Thymus (tissue), 14 donors: ENCODE data around the gene CXCR2. TPM values are rescaled to one million over a fixed set of nuclear protein-coding genes. Genes with fewer than 3 reads are reported as not detected.

Source experiments
- DNase-seq, 9 donors: peaks; one replicate each; pipeline ENCODE4 v3.0.0-alpha.2; 2013; ENCODE audit warnings: low spot score in 9 of 9, low read depth in 6 of 9, missing footprints in 1 of 9
- H3K27ac ChIP-seq, 2 donors: one replicate each; pipeline ENCODE4 v1.5.1; 2013; ENCODE audit warnings: control low read depth in 1 of 2, low read depth in 1 of 2, low read length in 1 of 2, mild to moderate bottlenecking in 1 of 2, moderate library complexity in 1 of 2
- H3K27me3 ChIP-seq, 2 donors: one replicate each; pipeline ENCODE4 v1.5.1; 2013; ENCODE audit warnings: low read length in 1 of 2; ENCODE audit not compliant: control insufficient read depth in 2 of 2, insufficient read depth in 1 of 2
- H3K36me3 ChIP-seq, 2 donors: one replicate each; pipeline ENCODE4 v1.5.1; 2013; ENCODE audit warnings: low read length in 1 of 2, mild to moderate bottlenecking in 1 of 2, moderate library complexity in 1 of 2; ENCODE audit not compliant: control insufficient read depth in 2 of 2, insufficient read depth in 2 of 2
- H3K4me1 ChIP-seq, 2 donors: one replicate each; pipeline ENCODE4 v1.5.1; 2013; ENCODE audit warnings: low read length in 2 of 2; ENCODE audit not compliant: control insufficient read depth in 2 of 2, insufficient read depth in 2 of 2
- H3K4me3 ChIP-seq, 2 donors: one replicate each; pipeline ENCODE4 v1.5.1; 2013; ENCODE audit warnings: low read length in 2 of 2, control low read depth in 1 of 2, mild to moderate bottlenecking in 1 of 2
- H3K9me3 ChIP-seq, 2 donors: one replicate each; pipeline ENCODE4 v1.5.1; 2013; ENCODE audit warnings: low read length in 1 of 2, mild to moderate bottlenecking in 1 of 2; ENCODE audit not compliant: control insufficient read depth in 2 of 2, insufficient read depth in 1 of 2
- WGBS: extraction: QIAGEN DNeasy Blood & Tissue Kit; methylation state at CpG from one replicate; pipeline ENCODE4 v1.1.7; 2013; 5-methylcytosine and 5-hydroxymethylcytosine counted together
- long read RNA-seq, 10 donors: transcript quantifications; one replicate each; lab custom pipeline, GENCODE V29; 2026
- polyA plus RNA-seq: library from polyadenylated mRNA; stranded (reverse); fragments of 200-250 nt; gene quantifications from one replicate; pipeline ENCODE4 v1.2.3, GENCODE V29; 2013
- total RNA-seq: library from RNA; stranded (reverse); fragments of 120-200 nt; gene quantifications from one replicate; pipeline ENCODE4 v1.2.4, GENCODE V29; 2013
- donor health status: healthy.

The CXCR2 gene
- total RNA-seq, result 0.38 TPM
- polyA plus RNA-seq, result 0.57 TPM
- long read RNA-seq, donor 1, result 0 reads
- long read RNA-seq, donor 2, result 0 reads
- long read RNA-seq, donor 3, result 0 reads
- long read RNA-seq, donor 4, result 0 reads
- long read RNA-seq, donor 5, result 0 reads
- long read RNA-seq, donor 6, result 0 reads
- long read RNA-seq, donor 7, result 0 reads
- long read RNA-seq, donor 8, result 0 reads
- long read RNA-seq, donor 9, partial matches to known transcripts, result 0 of 1 reads
- long read RNA-seq, donor 9, other reads (novel, unspliced or antisense), result 0 of 1 reads
- long read RNA-seq, donor 10, result 0 reads

DNA sequence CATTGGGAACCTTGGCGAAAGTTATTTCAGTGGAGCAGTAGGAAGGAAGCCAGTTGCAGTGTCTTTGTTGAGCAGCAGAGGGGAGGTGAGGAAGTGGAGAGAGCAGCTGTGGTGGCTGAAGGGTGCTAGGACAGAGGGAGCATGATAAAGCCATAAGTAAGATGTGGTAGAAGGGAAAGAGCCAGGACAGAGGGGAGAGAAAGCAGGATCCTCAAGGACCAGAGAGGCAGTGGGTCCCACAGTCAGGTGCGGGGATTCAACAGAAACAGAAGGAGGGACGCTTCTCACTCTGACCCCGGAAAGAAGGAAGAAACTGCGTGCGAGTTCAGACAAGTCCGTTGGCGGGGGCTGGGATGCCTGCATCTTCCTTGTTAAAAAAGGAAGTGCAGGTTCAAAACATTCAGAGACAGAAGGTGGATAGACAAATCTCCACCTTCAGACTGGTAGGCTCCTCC is at the start of gene CXCR2:
TSS of gene CXCR2 (plus strand) at position 403 of the 455 bp plus-strand sequence. CDS start 8,774 bp downstream, outside the sequence.
- no peaks in the 10 kb centered on the region for H3K27me3 ChIP-seq
- no peak within 1 kb of the TSS for H3K27ac ChIP-seq
- WGBS, result 15% methylated on average over 8 of the region's 8 CpGs
- DNase-seq, result peak in 4 of 9 donors; percentile 3 to 24 (median 12)
- no peaks in the 10 kb centered on the region for H3K36me3 ChIP-seq
- peaks cover 0 to 9% of the 10 kb centered on the region in 2 donors for H3K4me1 ChIP-seq
- H3K4me3 ChIP-seq, result no peak within 1 kb of the TSS
- H3K9me3 ChIP-seq, result no peaks in the 10 kb centered on the region

DNA sequence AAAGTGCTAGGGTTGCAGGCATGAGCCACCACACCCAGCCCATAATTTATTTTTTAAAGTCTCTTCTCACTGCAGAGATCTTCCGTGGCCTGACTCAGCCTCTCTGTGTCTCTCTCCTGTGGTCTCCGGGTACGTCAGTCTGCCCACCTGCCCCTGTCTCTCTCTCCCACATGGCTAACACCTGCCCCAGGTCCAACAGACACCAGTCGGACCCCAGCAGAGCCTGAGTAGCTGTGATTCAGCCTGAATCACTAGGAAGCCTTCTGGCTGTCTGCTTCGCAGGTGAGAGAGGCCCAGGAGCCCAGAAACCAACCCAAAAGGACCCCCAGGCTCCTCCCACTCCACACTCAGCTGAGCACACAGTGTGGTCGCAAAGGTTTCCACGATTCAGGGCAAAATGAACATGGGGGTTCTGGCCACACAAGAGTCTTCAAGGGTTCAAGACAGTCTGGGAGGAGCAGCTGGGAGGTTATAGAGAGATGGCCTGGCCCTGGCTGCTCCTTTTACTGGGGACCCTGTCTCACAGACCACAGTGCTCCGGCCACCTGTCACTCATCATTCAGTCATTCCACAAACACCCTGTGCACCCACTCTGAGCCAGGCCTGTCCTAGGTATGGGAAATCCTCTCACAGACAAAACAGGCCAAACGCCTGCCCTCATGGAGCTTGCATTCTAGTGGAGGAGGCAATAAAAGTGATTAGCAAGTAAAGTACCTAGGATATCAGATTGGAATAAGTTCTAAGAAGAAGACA is 48.2 kb upstream of the CXCR2 start:
- Histone ChIP-seq H3K4me1 (no peaks in the 10 kb centered on the region), H3K4me3 (no peak overlapping the region), H3K27me3 (peaks cover 0 to 2% of the 10 kb centered on the region in 2 donors), H3K36me3 (no peaks in the 10 kb centered on the region), H3K27ac (no peak overlapping the region), H3K9me3 (no peaks in the 10 kb centered on the region)
- 90% methylated on average over 9 of the region's 9 CpGs for WGBS
- no peak for DNase-seq

GRCh38 chr2:218079943-218080913 is 45.6 kb upstream of the CXCR2 start:
- no peaks in the 10 kb centered on the region for H3K27me3 ChIP-seq
- no peaks in the 10 kb centered on the region for H3K4me1 ChIP-seq
- H3K9me3 ChIP-seq, result no peaks in the 10 kb centered on the region
- no peak for DNase-seq
- 86% methylated on average over 15 of the region's 15 CpGs for WGBS
- H3K27ac ChIP-seq, result no peak overlapping the region
- H3K36me3 ChIP-seq, result no peaks in the 10 kb centered on the region
- no peak overlapping the region for H3K4me3 ChIP-seq

GRCh38 chr2:218081063-218081462 is 44.8 kb upstream of the CXCR2 start:
- no peaks in the 10 kb centered on the region for H3K27me3 ChIP-seq
- no peaks in the 10 kb centered on the region for H3K9me3 ChIP-seq
- H3K4me3 ChIP-seq, result no peak overlapping the region
- 91% methylated on average over 2 of the region's 2 CpGs for WGBS
- DNase-seq, result no peak
- no peaks in the 10 kb centered on the region for H3K36me3 ChIP-seq
- H3K4me1 ChIP-seq, result no peaks in the 10 kb centered on the region
- H3K27ac ChIP-seq, result no peak overlapping the region

DNA sequence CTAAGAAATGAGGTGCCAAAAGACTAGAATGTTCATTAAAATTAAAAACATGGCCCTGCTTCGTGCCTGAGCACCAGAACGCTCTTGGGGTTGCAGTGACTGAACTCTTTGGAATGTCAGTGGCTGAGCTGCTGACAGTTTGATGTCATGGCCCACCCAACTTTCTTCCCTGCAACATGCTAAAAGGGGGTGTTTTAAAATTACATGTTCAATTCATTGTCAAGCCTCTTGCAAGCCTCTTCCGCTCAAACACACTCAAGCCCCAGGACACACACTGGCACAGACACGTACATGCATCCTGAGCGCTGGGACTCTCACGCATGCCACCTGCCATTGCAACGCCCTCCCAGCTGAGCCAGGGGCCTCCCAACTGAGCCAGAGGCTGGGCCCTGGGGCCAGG is 44.1 kb upstream of the CXCR2 start:
- Histone ChIP-seq H3K27me3 (no peaks in the 10 kb centered on the region), H3K4me3 (no peak overlapping the region), H3K36me3 (no peaks in the 10 kb centered on the region), H3K4me1 (no peaks in the 10 kb centered on the region), H3K27ac (no peak overlapping the region), H3K9me3 (no peaks in the 10 kb centered on the region)
- no peak for DNase-seq
- WGBS, result 96% methylated on average over 7 of the region's 7 CpGs

DNA sequence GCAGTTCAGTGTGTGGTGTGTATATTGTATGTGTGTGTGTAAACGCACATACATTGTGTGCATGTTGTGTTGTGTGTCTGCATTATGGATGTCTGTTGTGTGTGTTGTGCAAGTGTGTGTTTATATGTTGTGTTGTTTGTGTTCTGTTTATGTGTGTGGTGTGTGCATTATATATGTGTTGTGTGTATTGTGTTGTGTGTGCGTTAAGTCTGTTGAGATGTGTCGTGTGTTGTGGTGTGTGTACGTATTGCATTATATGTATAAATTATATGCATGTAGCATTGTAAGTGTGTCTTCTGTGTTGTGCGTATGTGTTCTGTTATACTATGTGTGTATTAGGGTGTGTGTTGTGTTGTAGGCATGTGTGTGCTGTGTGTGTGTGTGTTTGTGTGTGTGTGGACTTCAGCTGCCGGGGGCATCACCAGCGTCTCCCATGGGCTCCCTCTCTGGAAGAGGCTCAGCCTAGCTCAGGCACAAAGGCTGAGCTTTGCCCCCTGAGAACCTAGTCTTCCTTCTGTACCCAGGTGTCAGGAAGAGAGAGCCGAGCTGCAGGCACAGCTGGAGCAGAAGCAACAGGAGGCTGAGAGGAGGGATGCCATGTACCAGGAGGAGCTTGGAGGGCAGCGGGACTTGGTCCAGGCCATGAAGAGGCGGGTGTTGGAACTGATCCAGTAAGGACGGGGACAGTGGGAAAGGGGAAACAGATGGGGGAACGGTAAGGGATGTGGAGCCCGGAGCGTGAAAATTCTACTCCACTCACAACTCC is 43.1 kb upstream of the CXCR2 start:
- Histone ChIP-seq H3K27me3 (no peaks in the 10 kb centered on the region), H3K9me3 (no peaks in the 10 kb centered on the region), H3K27ac (no peak overlapping the region), H3K36me3 (no peaks in the 10 kb centered on the region), H3K4me3 (no peak overlapping the region), H3K4me1 (no peaks in the 10 kb centered on the region)
- WGBS, result 86% methylated on average over 14 of the region's 14 CpGs
- no peak for DNase-seq

DNA sequence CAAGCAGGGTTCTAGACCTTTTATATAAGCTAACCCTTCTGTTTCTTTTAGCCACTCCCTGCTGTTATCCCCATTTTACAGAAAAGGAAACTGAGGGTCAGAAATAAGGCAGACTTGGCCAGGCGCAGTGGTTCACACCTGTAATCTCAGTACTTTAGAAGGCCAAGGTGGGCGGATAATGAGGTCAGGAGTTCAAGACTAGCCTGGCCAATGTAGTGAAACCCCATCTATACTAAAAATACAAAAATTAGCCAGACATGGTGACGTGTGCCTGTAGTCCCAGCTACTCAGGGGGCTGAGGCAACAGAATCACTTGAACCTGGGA is 42.5 kb upstream of the CXCR2 start:
- Histone ChIP-seq H3K27me3 (no peaks in the 10 kb centered on the region), H3K27ac (no peak overlapping the region), H3K9me3 (no peaks in the 10 kb centered on the region), H3K36me3 (no peaks in the 10 kb centered on the region), H3K4me3 (no peak overlapping the region), H3K4me1 (no peaks in the 10 kb centered on the region)
- DNase-seq, result no peak
- 93% methylated on average over 3 of the region's 3 CpGs for WGBS

- H3K27ac ChIP-seq, result no peak overlapping the region
- H3K4me3 ChIP-seq, result no peak overlapping the region
- H3K4me1 ChIP-seq, result no peaks in the 10 kb centered on the region
- no peaks in the 10 kb centered on the region for H3K9me3 ChIP-seq
- no peak for DNase-seq
- no peaks in the 10 kb centered on the region for H3K27me3 ChIP-seq
- H3K36me3 ChIP-seq, result no peaks in the 10 kb centered on the region
Measured at GRCh38 chr2:218086478-218086877, 39.4 kb upstream of the CXCR2 start.
